ENCODE measurements around the gene KCTD11. TPM values are rescaled to one million over a fixed set of nuclear protein-coding genes. Genes with fewer than 3 reads are reported as not detected.
A peak's percentile ranks its signal among the peaks of the same experiment; 100 is the strongest.

KCTD11 gene
- total and polyA plus RNA-seq, 2 experiments from 2014 or later, result 2.2 to 7.7 TPM

- TF ChIP-seq REST (IDR thresholded peaks at IDR 0.05; ENCODE audit: unreplicated experiment) (no peak), ETS1 (IDR thresholded peaks at IDR 0.05) (no peak), EZH2phosphoT487 (IDR thresholded peaks at IDR 0.05; ENCODE audit: unreplicated experiment) (no peak), NANOG (IDR thresholded peaks at IDR 0.05; ENCODE audit: borderline replicate concordance) (no peak), POLR2AphosphoS5 (IDR thresholded peaks at IDR 0.05; ENCODE audit: low read depth) (no peak), STAT1 (IDR thresholded peaks at IDR 0.05; ENCODE audit: unreplicated experiment) (no peak), CTCF (conservative IDR thresholded peaks at IDR 0.05; ENCODE audit: low read depth in 2 of 2) (no peak), CREB1 (CRISPR knock-in tag; IDR thresholded peaks at IDR 0.05; ENCODE audit: low read depth) (no peak), ZNF331 (CRISPR knock-in tag; IDR thresholded peaks at IDR 0.05; ENCODE audit: low read depth) (no peak), EZH2 (IDR thresholded peaks at IDR 0.05; ENCODE audit: low read depth, unreplicated experiment) (no peak)
These were observed 39.4 kb upstream of the KCTD11 start (continued) for GRCh38 chr17:7312432-7313087.

GRCh38 chr17:7313088-7313889 is 38.7 kb upstream of the KCTD11 start:
- no peak overlapping the region for H2AFZ ChIP-seq
- H3K27me3 Mint-ChIP-seq (ENCODE audit: insufficient read depth, low read depth, poor library complexity), result peaks cover 40% of the 10 kb centered on the region
- H3F3A ChIP-seq (replicated peaks; ENCODE audit: low read depth), result peaks cover 76% of the 10 kb centered on the region
- H3K9me3 Mint-ChIP-seq, result peaks cover 7% of the 10 kb centered on the region; the same call in 1 of the 3 replicates
- peaks cover 88% of the 10 kb centered on the region for H3K36me3 Mint-ChIP-seq (ENCODE audit: low read depth)
- H3K4me1 ChIP-seq (ENCODE audit: insufficient read depth), result peaks cover 27% of the 10 kb centered on the region; the same call in 1 of the 2 replicates
- H3K4me2 ChIP-seq, result peak overlapping the region; percentile 99
- H3K9me2 ChIP-seq (ENCODE audit: insufficient read depth), result no peaks in the 10 kb centered on the region
- ATAC-seq (peak; percentile 35), DNase-seq (ENCODE audit: low spot score) (peak; percentile 69)
- H3K27ac Mint-ChIP-seq, result peak overlapping the region; percentile 69
- H3K27ac ChIP-seq (ENCODE audit: low read depth), result peak overlapping the region; percentile 84
- H3K27me3 ChIP-seq (ENCODE audit: insufficient read depth), result no peaks in the 10 kb centered on the region
- peaks cover 45% of the 10 kb centered on the region for H4K20me1 ChIP-seq (replicated peaks; ENCODE audit: insufficient read depth)
- TF ChIP-seq ETS1 (IDR thresholded peaks at IDR 0.05) (no peak), POLR2AphosphoS5 (IDR thresholded peaks at IDR 0.05; ENCODE audit: low read depth) (peak; percentile 35), ZNF114 (CRISPR knock-in tag; IDR thresholded peaks at IDR 0.05) (no peak), CTCF (conservative IDR thresholded peaks at IDR 0.05; ENCODE audit: low read depth in 2 of 2) (0 out of 4 replicates have a peak, but pooled peaks of 1 of the 2 experiments have one; percentile 30)
- H3K36me3 ChIP-seq (ENCODE audit: insufficient read depth), result peaks cover 37% of the 10 kb centered on the region
- H3K4me3 Mint-ChIP-seq, result peak overlapping the region; percentile 87
- H3K79me2 ChIP-seq (replicated peaks; ENCODE audit: insufficient read depth), result peaks cover 40% of the 10 kb centered on the region
- H3K4me3 ChIP-seq, result peak overlapping the region; percentile 94; the same call in 1 of the 2 replicates
- H3K4me1 Mint-ChIP-seq, result peaks cover 56% of the 10 kb centered on the region
